ENCODE measurements around the gene NEUROD1.

Gene NEUROD1

GRCh38 chr2:181680937-181681811 lies 857 bp upstream of the NEUROD1 start:
- DNase-seq (ENCODE audit: insufficient read length, low spot score) (no peak), FAIRE-seq (no peak)

- no peak for FAIRE-seq
- DNase-seq (ENCODE audit: insufficient read length, low spot score) = no peak
Measured at GRCh38 chr2:181679544-181679979, 755 bp downstream of the NEUROD1 start.

GRCh38 chr2:181678861-181679543 lies 1.3 kb downstream of the NEUROD1 start:
- FAIRE-seq (no peak), DNase-seq (ENCODE audit: insufficient read length, low spot score) (no peak)

GRCh38 chr2:181677912-181678586 lies 2.3 kb downstream of the NEUROD1 start:
- DNase-seq (ENCODE audit: insufficient read length, low spot score) = peak; percentile 45
- FAIRE-seq = no peak

- DNase-seq (ENCODE audit: insufficient read length, low spot score) (no peak), FAIRE-seq (no peak)
Measured at GRCh38 chr2:181675254-181675653, 5.1 kb downstream of the NEUROD1 start.

- DNase-seq (ENCODE audit: insufficient read length, low spot score) = no peak
- no peak for FAIRE-seq
Measured at GRCh38 chr2:181674461-181674860, 5.9 kb downstream of the NEUROD1 start.

GRCh38 chr2:181673173-181673572 lies 7.1 kb downstream of the NEUROD1 start:
- FAIRE-seq (no peak), DNase-seq (ENCODE audit: insufficient read length, low spot score) (no peak)

- FAIRE-seq (no peak), DNase-seq (ENCODE audit: insufficient read length, low spot score) (no peak)
Measured at GRCh38 chr2:181672255-181673008, 7.9 kb downstream of the NEUROD1 start.

GRCh38 chr2:181670632-181671031 lies 9.7 kb downstream of the NEUROD1 start:
- no peak for FAIRE-seq
- no peak for DNase-seq (ENCODE audit: insufficient read length, low spot score)

- no peak for FAIRE-seq
- no peak for DNase-seq (ENCODE audit: insufficient read length, low spot score)
Measured at GRCh38 chr2:181667234-181667633, 13.1 kb downstream of the NEUROD1 start.

- FAIRE-seq (no peak), DNase-seq (ENCODE audit: insufficient read length, low spot score) (no peak)
Measured at GRCh38 chr2:181662287-181662686, 18.0 kb downstream of the NEUROD1 start.

- FAIRE-seq (no peak), DNase-seq (ENCODE audit: insufficient read length, low spot score) (no peak)
Measured at GRCh38 chr2:181660181-181660580, 20.1 kb downstream of the NEUROD1 start.

GRCh38 chr2:181658444-181658843 lies 21.9 kb downstream of the NEUROD1 start:
- DNase-seq (ENCODE audit: insufficient read length, low spot score) (no peak), FAIRE-seq (no peak)

GRCh38 chr2:181657379-181657778 lies 22.9 kb downstream of the NEUROD1 start:
- FAIRE-seq (no peak), DNase-seq (ENCODE audit: insufficient read length, low spot score) (no peak)

GRCh38 chr2:181656450-181657291 lies 23.6 kb downstream of the NEUROD1 start, which contains the start of gene CERKL:
Gene CERKL, minus strand, starts transcription at chr2:181657105. Its CDS starts 99 bp downstream, at chr2:181657006.
- DNase-seq (ENCODE audit: insufficient read length, low spot score) = peak; percentile 33
- FAIRE-seq = no peak

GRCh38 chr2:181655519-181655918 lies 24.8 kb downstream of the NEUROD1 start:
- no peak for DNase-seq (ENCODE audit: insufficient read length, low spot score)

GRCh38 chr2:181649436-181649979 lies 30.8 kb downstream of the NEUROD1 start:
- no peak for DNase-seq (ENCODE audit: insufficient read length, low spot score)
- no peak for FAIRE-seq

More at GRCh38 chr2:181655519-181655918, 24.8 kb downstream of the NEUROD1 start:
- FAIRE-seq = no peak

GRCh38 chr2:181648478-181649155 lies 31.7 kb downstream of the NEUROD1 start:
- no peak for FAIRE-seq
- DNase-seq (ENCODE audit: insufficient read length, low spot score) = no peak
